Measurements from ENCODE around the gene SLC18A3. TPM values are rescaled to one million over a fixed set of nuclear protein-coding genes. Genes with fewer than 3 reads are reported as not detected.

Gene SLC18A3
- total RNA-seq, 1 experiment from 2014 or later, result not detected

DNA sequence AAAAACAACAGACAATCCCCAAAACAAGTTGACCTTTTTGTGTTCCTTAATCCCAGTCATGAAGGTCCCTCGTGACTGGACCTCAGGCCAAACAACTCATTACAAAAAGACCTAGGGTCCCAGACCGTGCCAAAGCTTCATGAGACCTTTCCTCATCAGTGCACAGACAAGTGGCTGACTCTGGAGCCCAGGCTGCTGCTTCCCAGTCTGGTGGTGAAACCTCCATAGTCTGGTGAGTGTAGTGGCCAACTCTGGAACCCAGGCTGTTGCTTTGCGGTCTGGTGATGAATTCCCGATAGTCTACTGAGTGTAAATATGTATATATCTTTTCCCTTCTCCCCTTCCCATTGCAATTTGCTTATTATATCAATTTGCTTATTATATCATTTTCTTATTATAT is 22.1 kb upstream of the SLC18A3 start:
- POLR2A ChIA-PET, result no interaction called here
- no TSS peak for BruUV-seq (replicated peaks)
- intact Hi-C loops (cut with micrococcal nuclease; ENCODE audit: unreplicated experiment), result no loop called here

DNA sequence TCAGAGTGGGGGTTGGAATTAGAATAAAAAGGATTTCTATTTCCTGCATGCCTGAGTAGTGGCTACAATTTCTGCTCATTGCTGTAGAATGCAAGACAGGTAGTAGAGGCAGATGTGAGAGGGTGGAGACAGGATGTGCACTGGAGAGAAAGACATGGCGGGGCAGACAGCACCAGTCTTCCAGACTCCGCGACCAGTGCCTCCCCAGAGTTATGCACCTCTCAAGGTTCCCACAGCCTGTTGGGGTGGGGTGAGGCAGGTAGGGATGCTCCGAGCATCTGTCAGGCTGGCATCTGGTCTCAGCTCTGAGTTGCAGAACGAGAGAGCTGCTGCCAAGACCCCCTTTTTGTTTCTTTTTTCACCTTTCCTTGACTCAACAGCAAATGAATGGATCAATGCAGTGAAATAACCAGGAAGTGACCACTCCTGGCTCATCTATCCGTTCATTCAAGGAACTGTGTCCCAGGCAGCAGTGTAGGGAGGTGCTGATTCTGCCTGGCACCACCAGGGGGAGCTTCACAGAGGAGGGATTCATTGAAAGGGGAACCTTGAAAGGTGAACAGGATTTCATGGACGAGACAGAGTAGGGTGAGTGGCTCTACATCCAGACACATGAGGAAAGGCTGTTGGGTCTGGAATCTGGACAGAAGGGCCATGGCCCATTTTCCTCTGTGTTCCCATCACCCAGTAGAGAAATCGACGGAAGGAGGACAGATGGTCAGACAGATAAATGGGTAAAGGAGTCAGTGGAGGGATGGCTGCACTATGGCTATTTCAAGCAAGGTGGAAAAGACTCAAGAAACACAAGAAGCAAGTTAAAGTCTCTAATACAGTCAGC is 17.2 kb upstream of the SLC18A3 start:
- BruUV-seq (replicated peaks), result no TSS peak
- Histone ChIP-seq H3K27ac (ENCODE audit: low read length) (no peak overlapping the region), H3K4me3 (ENCODE audit: low read depth in 2 of 2, low read length in 2 of 2) (no peak overlapping the region), H3K36me3 (ENCODE audit: control insufficient read depth, insufficient read depth, low read length) (no peaks in the 10 kb centered on the region), H3K4me1 (ENCODE audit: control insufficient read depth, insufficient read depth, low read length) (peaks cover 2% of the 10 kb centered on the region; the same call in 1 of the 2 replicates), H3K27me3 (ENCODE audit: control insufficient read depth, insufficient read depth, low read length) (peaks cover 2% of the 10 kb centered on the region; the same call in 1 of the 2 replicates), H3K9me3 (ENCODE audit: control insufficient read depth, insufficient read depth, low read depth, low read length) (no peaks in the 10 kb centered on the region)
- ChIA-PET POLR2A (no interaction called here), CTCF (interaction anchor here (0.6 kb wide), 1 partner anchor 175 kb away, joined by 3 read pairs; no protein-coding TSS in a partner anchor)
- in situ Hi-C loops (cut with HindIII; ENCODE audit: low pct_unique_long_range_greater_than_20kb, low sequenced_read_pairs), result no loop called here
- TF ChIP-seq, protein P1, sequence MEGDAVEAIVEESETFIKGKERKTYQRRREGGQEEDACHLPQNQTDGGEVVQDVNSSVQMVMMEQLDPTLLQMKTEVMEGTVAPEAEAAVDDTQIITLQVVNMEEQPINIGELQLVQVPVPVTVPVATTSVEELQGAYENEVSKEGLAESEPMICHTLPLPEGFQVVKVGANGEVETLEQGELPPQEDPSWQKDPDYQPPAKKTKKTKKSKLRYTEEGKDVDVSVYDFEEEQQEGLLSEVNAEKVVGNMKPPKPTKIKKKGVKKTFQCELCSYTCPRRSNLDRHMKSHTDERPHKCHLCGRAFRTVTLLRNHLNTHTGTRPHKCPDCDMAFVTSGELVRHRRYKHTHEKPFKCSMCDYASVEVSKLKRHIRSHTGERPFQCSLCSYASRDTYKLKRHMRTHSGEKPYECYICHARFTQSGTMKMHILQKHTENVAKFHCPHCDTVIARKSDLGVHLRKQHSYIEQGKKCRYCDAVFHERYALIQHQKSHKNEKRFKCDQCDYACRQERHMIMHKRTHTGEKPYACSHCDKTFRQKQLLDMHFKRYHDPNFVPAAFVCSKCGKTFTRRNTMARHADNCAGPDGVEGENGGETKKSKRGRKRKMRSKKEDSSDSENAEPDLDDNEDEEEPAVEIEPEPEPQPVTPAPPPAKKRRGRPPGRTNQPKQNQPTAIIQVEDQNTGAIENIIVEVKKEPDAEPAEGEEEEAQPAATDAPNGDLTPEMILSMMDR (IDR thresholded peaks at IDR 0.05), result peak; percentile 98
- TF ChIP-seq, protein P2, sequence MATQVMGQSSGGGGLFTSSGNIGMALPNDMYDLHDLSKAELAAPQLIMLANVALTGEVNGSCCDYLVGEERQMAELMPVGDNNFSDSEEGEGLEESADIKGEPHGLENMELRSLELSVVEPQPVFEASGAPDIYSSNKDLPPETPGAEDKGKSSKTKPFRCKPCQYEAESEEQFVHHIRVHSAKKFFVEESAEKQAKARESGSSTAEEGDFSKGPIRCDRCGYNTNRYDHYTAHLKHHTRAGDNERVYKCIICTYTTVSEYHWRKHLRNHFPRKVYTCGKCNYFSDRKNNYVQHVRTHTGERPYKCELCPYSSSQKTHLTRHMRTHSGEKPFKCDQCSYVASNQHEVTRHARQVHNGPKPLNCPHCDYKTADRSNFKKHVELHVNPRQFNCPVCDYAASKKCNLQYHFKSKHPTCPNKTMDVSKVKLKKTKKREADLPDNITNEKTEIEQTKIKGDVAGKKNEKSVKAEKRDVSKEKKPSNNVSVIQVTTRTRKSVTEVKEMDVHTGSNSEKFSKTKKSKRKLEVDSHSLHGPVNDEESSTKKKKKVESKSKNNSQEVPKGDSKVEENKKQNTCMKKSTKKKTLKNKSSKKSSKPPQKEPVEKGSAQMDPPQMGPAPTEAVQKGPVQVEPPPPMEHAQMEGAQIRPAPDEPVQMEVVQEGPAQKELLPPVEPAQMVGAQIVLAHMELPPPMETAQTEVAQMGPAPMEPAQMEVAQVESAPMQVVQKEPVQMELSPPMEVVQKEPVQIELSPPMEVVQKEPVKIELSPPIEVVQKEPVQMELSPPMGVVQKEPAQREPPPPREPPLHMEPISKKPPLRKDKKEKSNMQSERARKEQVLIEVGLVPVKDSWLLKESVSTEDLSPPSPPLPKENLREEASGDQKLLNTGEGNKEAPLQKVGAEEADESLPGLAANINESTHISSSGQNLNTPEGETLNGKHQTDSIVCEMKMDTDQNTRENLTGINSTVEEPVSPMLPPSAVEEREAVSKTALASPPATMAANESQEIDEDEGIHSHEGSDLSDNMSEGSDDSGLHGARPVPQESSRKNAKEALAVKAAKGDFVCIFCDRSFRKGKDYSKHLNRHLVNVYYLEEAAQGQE (IDR thresholded peaks at IDR 0.05; ENCODE audit: insufficient read depth in 1 of 2, low read depth in 2 of 2, low read length in 1 of 2), result no peak
- peak; percentile 60 for DNase-seq (ENCODE audit: low read depth, low spot score)
- intact Hi-C loops (cut with micrococcal nuclease; ENCODE audit: unreplicated experiment), result loop anchor here (5.0 to 10.0 kb wide), 3 partner anchors 189 to 629 kb away; no protein-coding TSS in a partner anchor
- peak; percentile 87 for ATAC-seq

More for the DNA sequence above, 22.1 kb upstream of the SLC18A3 start:
- in situ Hi-C loops (cut with HindIII; ENCODE audit: low pct_unique_long_range_greater_than_20kb, low sequenced_read_pairs), result no loop called here
- no peak overlapping the region for H3K27ac ChIP-seq (ENCODE audit: low read length)
- H3K9me3 ChIP-seq (ENCODE audit: control insufficient read depth, insufficient read depth, low read depth, low read length), result no peaks in the 10 kb centered on the region
- H3K4me1 ChIP-seq (ENCODE audit: control insufficient read depth, insufficient read depth, low read length), result peaks cover 2% of the 10 kb centered on the region; the same call in 1 of the 2 replicates
- TF ChIP-seq TCF7L2 (IDR thresholded peaks at IDR 0.05; ENCODE audit: low read depth, low read length) (no peak), POLR2AphosphoS5 (IDR thresholded peaks at IDR 0.05; ENCODE audit: low read depth, low read length) (no peak)
- TF ChIP-seq, protein P2 (IDR thresholded peaks at IDR 0.05; ENCODE audit: insufficient read depth in 1 of 2, low read depth in 2 of 2, low read length in 1 of 2), result no peak
- no peak for DNase-seq (ENCODE audit: low read depth, low spot score)
- no peak overlapping the region for H3K4me3 ChIP-seq (ENCODE audit: low read depth in 2 of 2, low read length in 2 of 2)
- H3K36me3 ChIP-seq (ENCODE audit: control insufficient read depth, insufficient read depth, low read length), result no peaks in the 10 kb centered on the region
- no peak for ATAC-seq
- CTCF ChIA-PET, result no interaction called here
- H3K27me3 ChIP-seq (ENCODE audit: control insufficient read depth, insufficient read depth, low read length), result peaks cover 7% of the 10 kb centered on the region; the same call in 1 of the 2 replicates
